NCI-H2107 (cell line): ENCODE measurements around the gene MRPS23.

Source experiments
- DNase-seq: peaks from one replicate; lab custom pipeline; 2025; lab: John Stamatoyannopoulos, UW

MRPS23 gene

DNA sequence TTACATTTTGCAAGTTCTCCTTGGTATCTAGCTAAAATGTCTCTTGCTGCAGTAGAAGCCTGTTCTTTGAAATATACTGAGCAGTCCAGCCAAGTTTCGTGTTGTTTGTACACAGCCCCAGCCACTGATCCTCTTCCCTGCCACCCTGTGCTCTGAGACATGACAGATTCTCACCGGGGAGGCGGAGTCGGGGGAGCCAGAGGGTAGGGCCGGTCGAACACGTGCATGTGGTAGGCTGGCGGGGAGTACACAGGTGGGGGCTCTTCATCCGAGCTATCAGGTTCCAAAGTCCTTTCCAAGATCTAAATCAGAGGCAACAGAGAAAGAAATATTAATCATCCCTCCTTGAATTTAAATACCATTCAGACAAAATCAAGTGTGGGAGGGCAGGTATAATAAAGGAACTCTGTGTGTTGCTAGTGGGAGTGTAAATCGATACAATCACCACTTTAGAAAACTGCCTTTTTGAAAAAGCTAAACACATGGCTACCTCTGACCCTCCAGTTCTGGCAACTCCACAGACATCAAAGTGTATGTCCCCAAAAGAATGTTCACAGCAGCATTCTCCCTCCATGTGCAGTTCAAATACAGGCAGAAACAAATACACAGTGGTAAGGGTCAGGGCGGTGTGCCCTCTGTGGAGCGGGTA is 29.7 kb upstream of the MRPS23 start:
- DNase-seq: peak; percentile 41

DNA sequence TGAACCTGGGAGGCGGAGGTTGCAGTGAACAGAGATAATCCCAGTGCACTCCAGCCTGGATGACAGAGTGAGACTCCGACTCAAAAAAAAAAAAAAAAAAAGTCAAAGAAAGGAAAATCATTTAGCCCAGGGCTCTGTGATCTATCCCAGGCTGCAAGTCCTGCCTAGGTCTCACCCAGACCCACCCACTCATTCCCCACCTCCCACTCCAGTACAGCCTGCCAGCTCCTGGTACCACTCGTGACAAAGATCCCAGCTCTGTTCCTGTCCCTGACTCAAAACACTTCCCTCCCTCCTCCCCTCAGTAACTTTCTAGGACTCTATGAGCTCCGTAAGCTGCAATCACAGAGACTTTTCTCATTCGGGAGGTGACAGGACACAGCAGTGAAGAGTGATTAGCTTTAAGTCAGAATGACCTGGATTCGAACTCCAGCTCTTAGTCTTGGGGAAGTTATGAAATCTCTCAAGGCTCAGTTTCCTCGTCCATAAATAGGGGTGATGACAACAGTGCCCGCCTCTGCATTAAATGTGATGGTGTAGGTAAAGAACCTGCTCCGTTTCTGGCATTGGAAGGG is 28.0 kb upstream of the MRPS23 start:
- no peak for DNase-seq

DNA sequence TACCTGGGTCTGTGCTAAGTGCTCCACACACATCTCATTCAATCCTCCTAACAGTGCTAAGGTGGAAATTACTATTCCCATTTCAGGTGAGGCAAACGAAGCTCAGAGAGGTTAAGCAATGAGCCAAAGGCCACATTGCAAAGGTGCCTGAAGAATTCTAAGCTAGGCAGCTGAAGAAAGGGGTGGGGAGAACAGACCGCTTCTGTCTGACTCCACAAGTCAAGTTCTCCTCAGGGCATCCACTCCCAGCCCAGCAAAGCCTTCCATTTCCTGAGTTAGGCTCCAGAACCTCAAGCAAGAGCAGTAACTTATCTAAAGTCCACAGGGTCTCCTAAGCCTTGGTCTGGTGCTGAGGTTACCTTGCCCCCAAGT is 27.0 kb upstream of the MRPS23 start:
- DNase-seq: no peak

DNA sequence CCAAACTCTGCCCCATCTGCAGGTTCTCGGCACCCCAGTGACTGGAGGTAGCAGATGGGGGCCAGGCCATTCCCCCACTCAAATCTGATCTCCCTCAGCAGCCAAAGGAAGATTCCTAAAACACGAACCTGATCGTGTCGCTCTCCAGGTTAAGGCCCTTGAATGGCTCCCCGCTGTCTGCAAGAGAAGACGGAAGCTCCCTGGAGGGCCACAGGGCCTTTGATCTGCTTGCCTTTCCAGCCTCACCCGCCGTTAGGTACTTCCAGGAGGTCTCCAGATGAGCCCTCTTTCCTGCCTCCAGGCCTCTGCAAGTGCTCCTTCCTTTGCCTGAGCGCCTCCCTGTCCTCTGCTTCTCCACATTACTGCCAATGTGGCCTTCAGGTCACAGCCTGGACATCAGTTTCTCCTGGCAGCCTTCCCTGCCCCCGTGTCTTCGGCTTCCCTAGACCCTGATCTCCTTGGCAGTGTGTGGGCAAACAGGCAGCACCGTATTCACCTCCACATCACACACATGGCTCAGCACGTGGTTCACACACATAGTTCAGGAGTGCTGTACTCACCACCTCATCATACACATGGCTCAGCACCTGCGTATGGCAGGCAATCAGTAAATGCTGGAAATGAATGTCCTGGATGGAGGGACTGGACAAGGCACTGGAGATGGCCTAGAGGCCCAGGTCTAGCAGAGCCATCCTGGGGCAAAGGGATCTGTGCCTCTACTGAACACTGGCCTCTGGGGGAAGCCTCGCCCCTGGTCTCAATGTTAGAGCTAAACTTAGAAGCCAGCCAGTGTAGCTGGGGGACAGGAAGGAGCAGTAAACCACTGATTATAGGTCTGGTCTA is 26.4 kb upstream of the MRPS23 start:
- no peak for DNase-seq

DNA sequence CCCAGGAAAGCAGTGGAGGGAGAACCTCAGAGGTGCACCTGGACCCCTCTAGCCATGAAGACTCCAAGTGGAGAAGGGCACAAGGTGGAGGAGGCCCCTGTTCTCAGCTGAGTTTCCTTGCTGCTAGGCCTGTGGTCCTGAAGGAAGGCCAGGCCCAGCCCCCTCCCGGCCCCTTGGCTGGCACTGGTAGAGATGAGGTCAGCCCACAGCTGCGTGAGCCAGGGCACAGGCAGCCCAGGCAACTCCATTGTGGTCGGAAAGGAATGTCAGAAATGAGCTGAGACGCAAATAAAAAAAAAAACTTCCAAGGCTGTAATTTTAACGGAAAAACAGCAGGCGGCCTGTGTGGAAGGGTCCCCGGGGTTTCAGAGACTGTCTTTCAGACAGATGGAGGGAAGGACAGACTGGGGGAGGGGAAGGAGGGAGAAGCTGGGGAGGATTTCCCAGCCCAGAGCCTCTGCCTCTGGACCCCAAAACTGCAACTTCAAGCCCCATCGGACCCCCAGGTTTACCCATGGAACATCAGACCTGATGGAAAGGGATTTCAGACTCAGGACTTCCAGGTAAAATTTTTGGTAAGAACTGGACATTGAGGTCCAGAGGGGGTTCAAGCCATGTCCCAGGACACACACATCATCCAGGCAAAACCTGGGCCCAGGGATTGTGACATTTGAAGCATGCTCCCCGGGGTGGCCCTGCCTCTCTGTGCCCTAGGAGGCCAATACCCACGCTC is 25.6 kb upstream of the MRPS23 start:
- no peak for DNase-seq

DNA sequence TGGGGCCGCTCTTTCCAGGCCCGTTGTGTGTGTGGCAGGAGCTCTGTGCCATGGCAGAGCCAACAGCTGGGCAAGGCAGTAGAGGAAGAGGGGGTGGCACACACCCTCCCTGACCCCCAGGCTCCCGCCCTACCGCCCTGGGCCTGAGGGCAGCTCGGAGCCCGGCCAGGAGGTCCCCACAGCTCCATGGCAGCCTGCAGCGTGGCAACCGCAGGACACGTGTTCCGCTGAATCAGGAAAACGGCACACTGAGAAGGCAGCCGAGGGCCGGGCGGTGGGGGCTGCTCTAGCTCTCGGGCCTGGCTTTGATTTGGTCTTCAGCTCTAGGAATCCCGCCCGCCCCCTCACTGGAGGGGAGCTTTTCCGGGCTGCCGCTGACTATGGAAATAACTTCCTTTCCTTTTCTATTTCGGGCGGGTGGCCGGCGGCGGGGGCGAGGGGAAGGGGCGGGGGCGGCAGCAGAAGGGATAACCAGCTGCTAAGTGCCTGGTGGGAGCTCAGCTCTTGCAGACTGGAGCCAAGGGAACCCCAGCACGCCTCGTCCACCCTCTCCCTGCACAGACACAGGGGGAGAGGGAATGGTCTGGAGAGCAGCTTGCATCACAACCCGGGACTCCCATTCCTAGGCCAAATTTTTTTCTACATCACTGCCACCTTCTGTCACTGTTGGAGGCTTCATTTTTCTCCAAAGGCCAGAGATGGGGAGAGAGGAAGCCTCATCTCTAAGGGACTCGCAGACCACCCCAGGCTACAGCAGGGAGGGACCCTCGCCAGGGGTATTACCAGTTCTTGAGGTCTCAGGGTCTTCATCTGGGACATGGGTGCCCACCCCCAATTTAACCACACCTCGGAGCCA is 24.8 kb upstream of the MRPS23 start:
- no peak for DNase-seq

DNA sequence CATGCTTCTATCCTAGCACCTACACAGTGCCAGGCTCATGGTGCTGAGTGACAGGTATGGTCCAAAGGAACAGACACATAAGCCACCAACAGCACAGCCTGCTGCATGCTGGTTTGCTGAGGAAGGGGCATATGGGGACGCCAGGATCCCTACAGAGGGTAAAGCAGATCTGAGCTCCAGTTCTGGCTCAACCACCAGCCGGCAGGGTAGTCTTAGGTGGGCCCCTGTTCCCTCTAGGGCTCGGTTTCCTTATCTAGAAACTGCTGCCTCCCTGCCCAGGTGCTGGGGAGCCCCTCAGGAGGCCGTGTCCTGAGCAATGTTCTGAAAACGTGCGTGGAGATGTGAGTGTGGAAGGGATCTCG is 24.2 kb upstream of the MRPS23 start:
- no peak for DNase-seq

DNA sequence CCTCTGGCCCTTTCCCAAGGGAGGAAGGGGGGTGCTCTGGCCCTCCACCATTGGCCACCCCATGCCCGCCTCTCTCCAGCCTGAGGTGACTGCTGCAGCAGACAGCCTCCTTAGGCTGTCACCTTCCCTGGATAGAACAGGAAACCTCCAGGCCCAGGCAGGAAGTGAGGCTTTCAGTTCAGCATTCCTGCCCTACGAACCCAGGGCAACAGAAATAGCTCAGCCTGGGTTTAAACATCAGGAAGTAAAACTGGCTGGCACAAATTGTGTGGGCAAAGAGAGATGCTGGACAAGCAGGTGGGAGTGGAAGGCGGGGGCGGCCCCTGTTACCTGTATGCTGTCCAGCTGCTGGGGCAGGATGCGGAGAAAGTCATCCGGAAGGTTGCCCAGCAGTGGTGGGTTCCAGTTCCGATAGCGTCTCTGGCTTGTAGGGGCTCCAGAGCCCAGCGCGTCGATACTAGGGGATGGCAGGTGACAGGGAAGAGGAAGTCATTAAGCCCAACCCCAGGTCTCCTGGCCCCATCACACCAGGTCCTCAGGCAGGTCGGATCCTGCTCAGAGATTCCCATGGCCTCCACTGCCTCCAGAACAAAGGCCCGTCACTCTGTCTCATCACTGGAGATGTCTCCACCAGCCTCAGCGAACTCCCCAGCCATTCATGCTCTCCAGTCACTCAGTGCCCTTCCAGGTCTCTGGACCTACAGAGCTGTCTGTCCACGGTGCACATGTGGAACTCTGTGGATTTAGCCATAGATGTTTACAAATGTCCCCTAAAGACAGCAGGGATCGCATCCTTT is 23.6 kb upstream of the MRPS23 start:
- no peak for DNase-seq

DNA sequence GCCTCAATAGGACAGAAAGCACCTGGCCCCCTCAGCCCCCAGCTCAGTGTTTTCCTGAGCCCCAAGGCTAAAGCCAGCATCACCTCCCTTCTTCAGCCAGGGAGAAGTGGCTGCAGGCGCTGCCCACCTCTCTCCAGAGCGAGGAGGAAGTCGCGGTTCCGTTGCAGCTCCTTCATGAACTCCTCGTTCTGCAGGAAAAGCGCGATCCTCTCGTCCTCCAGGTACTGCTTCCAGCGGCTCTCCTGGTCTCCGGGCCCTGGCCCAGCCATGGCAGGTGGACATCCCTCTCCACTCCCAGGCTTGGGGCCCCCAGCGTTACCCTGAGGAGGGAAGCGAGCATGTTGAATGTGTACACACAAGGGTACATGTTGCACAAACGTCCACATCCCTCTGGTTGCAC is 22.7 kb upstream of the MRPS23 start:
- no peak for DNase-seq

DNA sequence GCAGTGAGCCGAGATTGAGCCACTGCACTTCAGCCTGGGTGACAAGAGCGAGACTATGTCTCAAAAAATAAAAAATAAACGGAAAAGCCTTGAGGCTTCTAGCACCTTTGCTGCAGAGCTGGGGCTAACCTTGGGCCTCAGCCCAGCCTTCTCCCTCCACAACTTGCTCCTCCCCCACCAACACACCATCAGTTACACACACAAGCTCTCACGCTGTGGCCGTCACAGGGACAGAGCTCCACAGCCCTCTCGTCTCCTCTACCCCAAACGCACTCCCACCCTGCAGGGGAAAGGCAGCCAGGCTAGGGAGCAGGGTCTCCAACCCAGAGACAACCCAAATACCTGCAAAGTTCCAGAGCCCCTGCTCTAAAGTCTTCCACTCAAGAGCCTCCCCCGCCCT is 22.0 kb upstream of the MRPS23 start:
- DNase-seq: no peak

DNA sequence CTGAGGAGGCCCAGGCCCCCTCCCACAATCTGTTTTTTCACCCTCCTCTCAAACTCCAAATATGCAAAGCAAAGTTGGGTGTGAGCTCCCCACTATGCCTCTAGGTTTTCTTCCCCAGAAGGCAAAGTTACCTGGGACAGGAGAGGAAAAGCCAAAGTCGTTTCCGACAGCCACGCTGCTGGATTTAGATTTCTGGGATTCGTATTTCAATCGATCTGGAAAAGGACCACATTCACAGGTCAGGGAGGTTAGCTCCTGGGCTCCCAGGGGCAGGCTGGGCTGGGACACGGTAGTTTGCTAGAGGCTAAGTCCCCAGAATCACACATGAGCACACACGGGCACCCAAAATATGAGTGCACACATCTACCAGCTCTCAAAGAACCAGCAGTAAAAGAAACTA is 21.3 kb upstream of the MRPS23 start:
- DNase-seq: no peak

DNA sequence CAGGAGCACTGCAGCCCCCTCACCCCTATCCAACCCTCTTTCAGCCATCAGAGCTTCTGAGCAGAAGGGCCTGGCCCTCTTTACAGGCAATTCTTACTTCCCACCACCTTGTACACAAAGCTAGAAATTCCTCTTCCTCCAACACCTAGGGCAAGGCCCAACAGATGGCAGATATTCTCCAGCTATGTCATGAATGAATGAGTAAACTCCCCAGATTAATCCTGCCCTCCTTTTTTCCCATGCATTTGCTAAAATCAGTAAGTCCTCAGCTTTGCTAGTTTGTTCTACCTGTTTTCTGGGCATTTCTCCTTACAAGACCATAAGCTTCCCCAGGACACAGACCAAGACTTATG is 20.4 kb upstream of the MRPS23 start:
- DNase-seq: no peak

DNA sequence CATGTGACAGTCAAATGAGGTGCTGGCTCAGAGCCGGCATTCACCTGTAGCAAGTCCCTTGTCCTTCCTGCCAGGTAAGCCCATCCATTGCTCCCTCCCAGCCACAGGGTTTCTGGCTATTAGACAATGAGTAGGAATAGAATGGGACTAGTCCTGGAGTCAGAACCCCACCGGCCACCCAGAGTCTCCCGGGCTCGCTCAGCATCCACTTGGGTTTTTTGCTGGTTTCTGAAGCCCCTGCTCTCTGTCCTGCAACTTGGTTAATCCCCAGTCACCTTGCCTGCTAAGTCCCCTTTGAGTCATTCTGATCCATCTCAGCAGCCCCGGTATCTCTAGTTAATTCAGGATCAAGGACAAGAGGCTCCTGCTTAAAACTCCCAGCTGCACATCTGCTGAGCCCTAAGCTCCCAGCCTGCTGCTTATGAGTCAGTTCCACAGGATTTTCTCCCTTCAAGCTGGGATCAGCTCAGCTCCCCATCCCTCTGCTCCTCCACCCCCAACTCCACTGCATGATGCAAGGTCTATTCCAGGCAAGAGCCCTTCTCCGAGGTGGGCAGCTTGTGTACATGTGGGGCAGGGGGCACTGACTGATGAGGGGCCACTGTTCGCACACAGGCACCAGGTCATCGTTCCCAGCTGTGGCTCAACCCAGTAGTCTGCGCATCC is 19.9 kb upstream of the MRPS23 start:
- DNase-seq: no peak

DNA sequence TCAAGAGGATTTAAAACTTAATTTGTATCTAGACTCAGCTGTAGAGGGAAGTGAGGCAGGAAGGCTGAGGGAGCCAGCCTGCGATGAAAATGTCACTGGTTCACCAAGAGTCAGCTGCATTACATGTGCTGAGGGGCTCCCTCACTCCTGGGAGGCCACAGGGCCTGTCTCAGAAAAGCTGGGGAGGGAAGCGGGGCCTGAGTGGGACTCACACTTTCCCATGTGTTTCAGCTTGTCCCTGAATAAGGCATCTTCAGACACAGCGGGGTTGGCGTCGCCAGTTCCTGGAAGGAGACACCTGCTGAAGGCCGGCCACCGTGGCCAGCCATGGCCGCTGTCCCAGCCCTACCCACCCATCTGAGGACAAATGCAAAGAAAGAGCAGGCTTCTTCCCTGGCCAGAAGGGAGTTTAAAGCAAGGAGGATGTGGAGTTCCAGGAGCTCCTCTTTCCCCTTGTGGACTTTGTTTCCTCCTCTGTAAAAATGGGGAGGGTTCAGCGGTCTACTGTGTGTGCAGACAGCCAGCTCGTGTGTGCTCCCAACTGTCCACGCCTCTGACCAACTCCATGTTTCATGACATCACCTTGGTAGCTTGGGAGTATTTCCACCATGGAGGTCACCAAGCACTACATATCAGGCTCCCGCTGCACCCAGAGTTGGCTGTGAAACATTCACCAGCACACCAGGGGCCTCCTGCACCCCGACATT is 19.2 kb upstream of the MRPS23 start:
- DNase-seq: no peak

DNA sequence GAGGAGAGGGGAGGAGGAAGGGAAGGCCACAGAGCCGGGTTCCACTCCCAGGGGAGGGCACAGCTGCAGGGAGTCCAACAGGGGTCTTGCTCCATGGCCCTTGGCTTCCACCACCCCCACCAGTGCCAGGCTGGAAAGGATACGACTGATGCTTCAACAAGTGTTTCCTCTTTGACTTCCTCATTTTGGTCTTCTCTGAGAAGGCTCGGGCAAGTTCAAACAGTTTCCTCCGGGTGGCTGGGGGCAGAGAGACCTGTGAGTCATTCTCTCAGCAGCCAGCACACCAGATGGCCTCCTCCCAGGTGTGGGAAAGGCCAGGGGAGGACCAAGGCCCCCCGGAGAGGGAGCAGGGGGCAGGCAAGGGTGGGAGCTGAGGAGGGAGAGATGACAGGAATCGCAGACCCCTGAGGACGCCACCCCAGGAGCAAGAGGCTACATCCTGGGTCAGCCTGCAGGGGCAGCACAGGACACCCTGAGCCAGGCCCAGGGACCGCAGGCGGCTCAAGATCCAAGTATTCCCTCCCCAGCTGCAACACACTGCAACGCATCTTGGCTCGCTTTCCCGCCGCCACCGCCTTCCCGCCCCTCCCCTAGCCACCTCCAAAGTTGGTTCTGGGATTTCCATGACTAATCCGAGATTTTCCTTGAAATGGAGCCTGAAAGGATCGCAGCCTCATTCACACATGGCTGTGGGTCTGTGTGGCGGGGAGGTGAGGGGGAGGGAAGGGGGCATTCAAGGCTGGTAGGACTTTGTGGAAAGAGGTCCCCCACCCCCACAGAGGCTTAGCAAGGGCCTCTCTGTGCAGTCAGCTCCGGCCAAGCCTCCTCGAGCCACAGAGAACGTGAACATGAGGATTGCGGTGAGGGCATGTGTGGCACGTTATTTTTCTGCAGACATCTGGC is 18.4 kb upstream of the MRPS23 start:
- no peak for DNase-seq

DNA sequence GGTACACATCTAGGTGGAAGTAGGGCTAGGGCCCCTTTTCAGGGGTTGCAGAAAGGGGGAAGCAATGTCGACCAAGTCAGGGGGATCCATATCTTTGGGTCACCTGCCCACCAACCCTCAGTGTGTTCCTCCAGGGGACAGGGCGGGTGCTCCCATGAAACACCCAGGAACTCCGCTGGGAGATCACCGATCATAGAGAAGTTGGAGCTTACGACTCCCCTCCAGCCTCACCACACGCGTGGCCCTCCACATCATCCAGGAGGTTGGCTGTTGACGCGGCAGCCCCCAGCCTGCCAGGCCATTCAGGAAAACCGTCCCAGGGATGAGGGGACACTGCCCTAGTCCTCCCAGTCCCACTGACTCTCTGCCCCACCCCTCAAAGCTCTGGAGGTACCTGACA is 17.3 kb upstream of the MRPS23 start:
- no peak for DNase-seq

DNA sequence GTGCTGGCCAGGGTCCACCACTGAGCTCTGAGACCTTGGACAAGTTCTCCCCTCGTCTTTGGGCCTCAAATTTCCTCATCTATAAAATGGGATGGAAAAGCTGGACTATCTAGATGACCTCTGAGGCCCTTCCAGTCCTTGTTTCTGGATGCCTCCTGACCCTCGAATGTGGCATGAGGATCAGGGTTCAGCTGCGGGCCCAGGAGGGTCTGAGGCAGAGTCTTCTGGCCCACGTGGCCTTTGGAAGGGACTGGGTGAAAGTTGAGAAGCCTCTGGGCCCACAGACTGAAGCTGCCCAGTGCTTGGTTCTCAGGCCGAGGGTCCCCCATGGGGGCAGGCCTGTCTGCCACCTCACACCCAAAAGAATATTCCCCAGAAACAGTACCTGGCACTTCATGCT is 16.9 kb upstream of the MRPS23 start:
- DNase-seq: no peak

DNA sequence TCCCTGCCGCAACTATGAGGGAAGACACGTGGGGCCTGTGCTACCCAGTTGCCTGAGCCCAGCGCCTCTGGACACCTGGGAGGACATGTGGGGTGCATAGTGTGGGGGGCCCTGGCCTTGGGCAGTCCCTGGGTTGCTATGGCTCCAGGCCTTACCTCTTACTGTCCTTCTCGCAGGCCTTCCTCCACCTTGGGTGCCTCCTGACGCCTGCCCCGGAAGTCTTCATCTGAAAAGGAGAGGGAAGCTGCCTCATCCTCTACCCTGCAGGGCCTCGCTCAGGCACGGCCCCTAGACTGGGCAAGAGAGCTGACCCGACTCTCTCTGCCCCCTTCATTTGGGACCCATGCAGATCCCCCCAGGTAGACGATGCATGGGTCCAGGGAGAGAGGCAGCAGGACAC is 16.5 kb upstream of the MRPS23 start:
- no peak for DNase-seq

DNA sequence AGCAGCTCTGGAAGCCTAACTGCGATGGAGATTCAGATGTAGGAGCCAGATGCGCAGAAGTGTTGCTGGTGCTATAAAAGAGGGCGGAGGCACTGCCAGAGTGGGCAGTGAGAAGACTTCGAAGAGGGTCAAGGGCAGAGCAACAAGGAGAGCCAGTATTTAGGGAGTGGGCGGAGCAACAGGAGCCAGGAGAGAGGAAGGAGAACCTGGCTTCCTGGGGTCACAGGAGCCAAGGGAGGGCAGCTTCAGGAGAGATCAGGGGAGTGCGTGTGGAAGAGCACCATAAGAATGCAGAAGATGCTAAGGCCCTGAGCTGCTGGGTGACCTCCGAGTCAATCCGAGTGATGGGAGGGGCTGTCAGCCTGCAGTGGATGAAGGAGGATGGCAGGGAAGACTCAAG is 14.4 kb upstream of the MRPS23 start:
- DNase-seq: no peak
